A549 (cell line): ENCODE measurements around the gene NETO2. TPM values are rescaled to one million over a fixed set of nuclear protein-coding genes. Genes with fewer than 3 reads are reported as not detected.

ENCODE experiments used
- ATAC-seq, 2 experiments: fragments of 200-7000 bp in 1 of 2; fragments of >200 bp in 1 of 2; cut with Nextera tagmentation in 1 of 2; cut with Tn5 transposase in 1 of 2; 3 replicates each; pipeline versions ENCODE4 v1.8.0 to v1.9.1; 2018 to 2020; ENCODE audit warnings: mild to moderate bottlenecking in 1 of 2, moderate library complexity in 1 of 2
- CTCF ChIA-PET: fragments of 300-600 bp; sonication (Branson Sonifier 250); formaldehyde crosslinking; extraction: SDS; loops from one replicate; lab custom pipeline; 2021; ENCODE audit warnings: antibody characterized with exemption, inconsistent platforms; lab: Yijun Ruan, JAX
- POLR2A ChIA-PET: fragments of 350-600 bp; formaldehyde crosslinking; extraction: SDS; loops from one replicate; lab custom pipeline; 2021; ENCODE audit warnings: antibody characterized with exemption, inconsistent platforms; lab: Yijun Ruan, JAX
- DNase-seq, 2 experiments: peaks; one replicate each; pipeline versions ENCODE4 v3.0.0 to v3.0.0-alpha.2; 2011 to 2016; ENCODE audit warnings: low read depth in 1 of 2, low spot score in 1 of 2
- FAIRE-seq: peaks from 2 replicates; lab custom pipeline; 2011; peaks lifted over from hg19 to GRCh38; lab: Jason Lieb, UNC
- H3K27ac ChIP-seq, 2 experiments: fragments of >200 bp; sonication (Bioruptor Twin); formaldehyde crosslinking; 3 replicates each; pipeline ENCODE4 v1.5.1; 2016 to 2017
- H3K4me1 ChIP-seq: fragments of >200 bp; sonication (Bioruptor Twin); formaldehyde crosslinking; 3 replicates; pipeline ENCODE4 v1.6.1; 2016
- H3K4me2 ChIP-seq: fragments of >200 bp; sonication (Bioruptor Twin); formaldehyde crosslinking; 3 replicates; pipeline ENCODE4 v1.6.1; 2016
- H3K4me3 ChIP-seq: fragments of >200 bp; sonication (Bioruptor Twin); formaldehyde crosslinking; 3 replicates; pipeline ENCODE4 v1.5.1; 2016
- H3K9me3 ChIP-seq: fragments of >200 bp; sonication (Bioruptor Twin); formaldehyde crosslinking; 3 replicates; pipeline ENCODE4 v1.6.1; 2016
- CBX8 ChIP-seq: fragments of 200-600 bp; sonication (generic); IDR thresholded peaks from 2 replicates; pipeline ENCODE4 v1.6.1; 2016
- CEBPB ChIP-seq, 2 experiments: fragments of >200 bp in 1 of 2; sonication (Bioruptor Twin) in 1 of 2; formaldehyde crosslinking in 1 of 2; IDR thresholded peaks; 2 replicates each; pipeline ENCODE4 v1.6.1; 2012 to 2016
- EP300 ChIP-seq, 2 experiments: fragments of >200 bp; sonication (Bioruptor Twin); formaldehyde crosslinking; IDR thresholded peaks; 2 replicates in 1 of 2; 3 replicates in 1 of 2; pipeline ENCODE4 v1.6.1; 2016 to 2017
- FOSL2 ChIP-seq, 2 experiments: fragments of 450-650 bp in 1 of 2; fragments of >200 bp in 1 of 2; sonication (Bioruptor Twin) in 1 of 2; formaldehyde crosslinking; IDR thresholded peaks; 2 replicates each; pipeline versions ENCODE4 v1.5.0 to v1.6.1; 2016 to 2020; ENCODE audit warnings: mild to moderate bottlenecking in 1 of 2, moderate library complexity in 1 of 2
- GATA3 ChIP-seq: IDR thresholded peaks from 2 replicates; pipeline ENCODE4 v1.6.1; 2012; ENCODE audit warnings: borderline replicate concordance
- HDAC2 ChIP-seq: fragments of 200-600 bp; sonication (generic); IDR thresholded peaks from 2 replicates; pipeline ENCODE4 v1.6.1; 2016
- HEYL ChIP-seq: fragments of 250-450 bp; sonication (Bioruptor Pico); IDR thresholded peaks from 2 replicates; pipeline ENCODE4 v1.8.0; 2021; ENCODE audit warnings: mild to moderate bottlenecking, moderate library complexity
- HOXB5 ChIP-seq: fragments of 250-450 bp; sonication (Bioruptor Pico); IDR thresholded peaks from 2 replicates; pipeline ENCODE4 v1.5.0; 2020; ENCODE audit warnings: mild to moderate bottlenecking, moderate library complexity
- JUN ChIP-seq, 2 experiments: fragments of >200 bp; sonication (Bioruptor Twin); formaldehyde crosslinking; IDR thresholded peaks; 2 replicates in 1 of 2; 3 replicates in 1 of 2; pipeline ENCODE4 v1.6.1; 2016 to 2017
- JUNB ChIP-seq: fragments of >200 bp; sonication (Bioruptor Twin); formaldehyde crosslinking; IDR thresholded peaks from 2 replicates; pipeline ENCODE4 v1.6.1; 2016
- MAFK ChIP-seq: fragments of 450-650 bp; IDR thresholded peaks from 2 replicates; pipeline ENCODE4 v1.6.1; 2014; ENCODE audit not compliant: partially characterized antibody
- MAZ ChIP-seq: fragments of 150-350 bp; IDR thresholded peaks from 2 replicates; pipeline ENCODE4 v1.6.1; 2014; ENCODE audit warnings: antibody characterized with exemption, low read depth, low read length, borderline replicate concordance
- NFE2L2 ChIP-seq: fragments of 150-350 bp; conservative IDR thresholded peaks from 2 replicates; pipeline ENCODE4 v1.6.1; 2014; ENCODE audit warnings: low read length
- NR3C1 ChIP-seq: fragments of >200 bp; sonication (Bioruptor Twin); formaldehyde crosslinking; IDR thresholded peaks from 3 replicates; pipeline ENCODE4 v1.6.1; 2017
- PHF8 ChIP-seq: fragments of 200-600 bp; sonication (generic); IDR thresholded peaks from 2 replicates; pipeline ENCODE4 v1.6.1; 2016; ENCODE audit warnings: low read depth, mild to moderate bottlenecking, antibody characterized with exemption, moderate library complexity, borderline replicate concordance
- RFX5 ChIP-seq: fragments of 450-650 bp; IDR thresholded peaks from 2 replicates; pipeline ENCODE4 v1.7.1; 2014; ENCODE audit warnings: antibody characterized with exemption, mild to moderate bottlenecking, moderate library complexity
- SREBF2 ChIP-seq: fragments of 450-650 bp; IDR thresholded peaks from 2 replicates; pipeline ENCODE4 v1.6.1; 2014; ENCODE audit warnings: mild to moderate bottlenecking, moderate library complexity
- TP53 ChIP-seq: fragments of 250-450 bp; sonication (Bioruptor Pico); IDR thresholded peaks from 2 replicates; pipeline ENCODE4 v1.5.0; 2021; ENCODE audit warnings: mild to moderate bottlenecking, moderate library complexity
- ZC3H11A ChIP-seq: fragments of 450-650 bp; IDR thresholded peaks from 2 replicates; pipeline ENCODE4 v1.6.1; 2014; ENCODE audit warnings: antibody characterized with exemption, mild to moderate bottlenecking
- ZFP36 ChIP-seq: fragments of 450-650 bp; IDR thresholded peaks from 2 replicates; pipeline ENCODE4 v1.6.1; 2014; ENCODE audit warnings: borderline replicate concordance; ENCODE audit not compliant: partially characterized antibody
- WGBS: methylation state at CpG from one replicate; pipeline ENCODE4 v1.1.6; 2017; ENCODE audit errors: missing lambda C conversion rate; 5-methylcytosine and 5-hydroxymethylcytosine counted together
- polyA plus RNA-seq, 4 experiments: library from polyadenylated mRNA; depleted of rRNA in 3 of 4; stranded (reverse); fragments of >200 nt; fragmentation: RNase III in 1 of 4; extraction: RNeasy Plus Mini Kit Qiagen cat#74134 plus additional on column Dnase treatment in 1 of 4; gene quantifications; 2 replicates in 3 of 4; 3 replicates in 1 of 4; pipeline ENCODE4 v1.2.3, GENCODE V29; 2011 to 2017
- TF ChIP-seq, protein P1 (sequence below): fragments of 250-450 bp; sonication (Bioruptor Pico); IDR thresholded peaks from 2 replicates; pipeline ENCODE4 v1.5.0; 2020; ENCODE audit warnings: low read depth, mild to moderate bottlenecking, moderate library complexity
- TF ChIP-seq, protein P2 (sequence below): fragments of 150-350 bp; IDR thresholded peaks from 2 replicates; pipeline ENCODE4 v1.6.1; 2014; ENCODE audit warnings: low read depth, mild to moderate bottlenecking, low read length
- TF ChIP-seq, protein P3 (sequence below): IDR thresholded peaks from 2 replicates; pipeline ENCODE4 v1.6.1; 2012
- TF ChIP-seq, protein P4 (sequence below): fragments of 450-650 bp; IDR thresholded peaks from 2 replicates; pipeline ENCODE4 v1.6.1; 2014; ENCODE audit warnings: antibody characterized with exemption
- TF ChIP-seq, protein P5 (sequence below): fragments of >200 bp; sonication (Bioruptor Twin); formaldehyde crosslinking; IDR thresholded peaks from 2 replicates; pipeline ENCODE4 v1.6.1; 2016

NETO2 gene
- polyA plus RNA-seq, 2 of the 4 experiments (the other 2 are of a cell fraction), result 65.2 to 139 TPM

DNA sequence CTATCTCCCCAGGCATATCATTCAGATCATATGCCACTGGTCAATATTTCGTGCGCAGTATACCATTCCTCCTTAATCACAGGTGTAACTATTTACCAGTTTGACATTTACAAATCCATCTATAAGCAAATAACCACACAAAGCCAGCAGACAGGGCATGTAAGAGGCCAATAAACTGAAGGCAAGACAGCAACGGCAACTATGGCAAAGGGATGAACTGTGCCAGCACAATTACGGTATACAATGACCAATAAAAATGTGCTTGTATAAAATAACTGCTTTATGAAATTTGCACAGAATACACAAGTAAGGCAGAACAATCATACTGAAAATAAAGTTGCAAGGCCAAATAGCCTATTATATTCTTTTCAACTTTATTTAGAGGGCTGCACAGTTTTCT is 9.2 kb downstream of the NETO2 start (continued):
- TF ChIP-seq SREBF2, result no peak
- TF ChIP-seq, all 56 proteins: peak for 0

DNA sequence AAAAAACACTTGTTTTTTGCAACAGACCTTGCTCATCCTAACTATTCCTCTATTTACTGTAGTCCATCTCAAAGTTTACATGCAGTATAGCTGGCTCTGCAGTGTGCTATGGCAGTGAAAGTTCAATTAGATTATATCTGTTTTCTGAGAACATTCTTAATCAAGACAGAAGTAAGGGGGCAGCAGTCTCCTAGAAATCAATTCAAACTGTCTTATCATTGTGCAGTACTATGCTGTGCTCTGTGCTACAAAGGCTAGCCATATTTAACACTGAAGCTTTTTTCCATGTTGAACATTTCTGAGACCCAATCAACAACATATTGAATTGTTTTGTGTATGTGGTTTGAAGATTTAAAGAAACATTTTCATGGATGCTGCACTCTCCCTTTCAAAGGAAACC is 11.4 kb downstream of the NETO2 start:
- POLR2A ChIA-PET, result no interaction called here
- FAIRE-seq, result no peak
- Histone ChIP-seq H3K9me3 (no peaks in the 10 kb centered on the region), H3K4me3 (no peak overlapping the region), H3K4me2 (no peak overlapping the region), H3K4me1 (peaks cover 18% of the 10 kb centered on the region), H3K27ac (no peak overlapping the region)
- ATAC-seq, result peak in 1 of 2 experiments; percentile 47; a peak in 3 of 6 replicates
- TF ChIP-seq RFX5 (no peak), ZC3H11A (no peak), CEBPB (IDR thresholded peaks at IDR 0.05) (no peak), HDAC2 (no peak), SREBF2 (no peak), PHF8 (no peak), NR3C1 (no peak), EP300 (IDR thresholded peaks at IDR 0.05) (no peak), HEYL (CRISPR knock-in tag) (no peak), ZFP36 (no peak), JUNB (no peak), FOSL2 (IDR thresholded peaks at IDR 0.05) (no peak), FOSL2 (CRISPR knock-in tag; IDR thresholded peaks at IDR 0.05) (no peak), GATA3 (no peak), NFE2L2 (no peak)
- TF ChIP-seq, protein P1, sequence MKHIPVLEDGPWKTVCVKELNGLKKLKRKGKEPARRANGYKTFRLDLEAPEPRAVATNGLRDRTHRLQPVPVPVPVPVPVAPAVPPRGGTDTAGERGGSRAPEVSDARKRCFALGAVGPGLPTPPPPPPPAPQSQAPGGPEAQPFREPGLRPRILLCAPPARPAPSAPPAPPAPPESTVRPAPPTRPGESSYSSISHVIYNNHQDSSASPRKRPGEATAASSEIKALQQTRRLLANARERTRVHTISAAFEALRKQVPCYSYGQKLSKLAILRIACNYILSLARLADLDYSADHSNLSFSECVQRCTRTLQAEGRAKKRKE (CRISPR knock-in tag), result no peak
- TF ChIP-seq, protein P2, sequence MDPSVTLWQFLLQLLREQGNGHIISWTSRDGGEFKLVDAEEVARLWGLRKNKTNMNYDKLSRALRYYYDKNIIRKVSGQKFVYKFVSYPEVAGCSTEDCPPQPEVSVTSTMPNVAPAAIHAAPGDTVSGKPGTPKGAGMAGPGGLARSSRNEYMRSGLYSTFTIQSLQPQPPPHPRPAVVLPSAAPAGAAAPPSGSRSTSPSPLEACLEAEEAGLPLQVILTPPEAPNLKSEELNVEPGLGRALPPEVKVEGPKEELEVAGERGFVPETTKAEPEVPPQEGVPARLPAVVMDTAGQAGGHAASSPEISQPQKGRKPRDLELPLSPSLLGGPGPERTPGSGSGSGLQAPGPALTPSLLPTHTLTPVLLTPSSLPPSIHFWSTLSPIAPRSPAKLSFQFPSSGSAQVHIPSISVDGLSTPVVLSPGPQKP, result no peak
- TF ChIP-seq, protein P3, sequence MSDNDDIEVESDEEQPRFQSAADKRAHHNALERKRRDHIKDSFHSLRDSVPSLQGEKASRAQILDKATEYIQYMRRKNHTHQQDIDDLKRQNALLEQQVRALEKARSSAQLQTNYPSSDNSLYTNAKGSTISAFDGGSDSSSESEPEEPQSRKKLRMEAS, result no peak
- TF ChIP-seq, protein P4, sequence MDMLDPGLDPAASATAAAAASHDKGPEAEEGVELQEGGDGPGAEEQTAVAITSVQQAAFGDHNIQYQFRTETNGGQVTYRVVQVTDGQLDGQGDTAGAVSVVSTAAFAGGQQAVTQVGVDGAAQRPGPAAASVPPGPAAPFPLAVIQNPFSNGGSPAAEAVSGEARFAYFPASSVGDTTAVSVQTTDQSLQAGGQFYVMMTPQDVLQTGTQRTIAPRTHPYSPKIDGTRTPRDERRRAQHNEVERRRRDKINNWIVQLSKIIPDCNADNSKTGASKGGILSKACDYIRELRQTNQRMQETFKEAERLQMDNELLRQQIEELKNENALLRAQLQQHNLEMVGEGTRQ, result no peak
- TF ChIP-seq, protein P5, sequence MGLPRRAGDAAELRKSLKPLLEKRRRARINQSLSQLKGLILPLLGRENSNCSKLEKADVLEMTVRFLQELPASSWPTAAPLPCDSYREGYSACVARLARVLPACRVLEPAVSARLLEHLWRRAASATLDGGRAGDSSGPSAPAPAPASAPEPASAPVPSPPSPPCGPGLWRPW, result no peak
- no peak for DNase-seq
- CTCF ChIA-PET, result interaction anchor here (1.2 to 3.2 kb wide), 3 partner anchors 9 to 94 kb away, joined by 4 to 33 read pairs (median 8); partner anchors contain the start of gene NETO2

DNA sequence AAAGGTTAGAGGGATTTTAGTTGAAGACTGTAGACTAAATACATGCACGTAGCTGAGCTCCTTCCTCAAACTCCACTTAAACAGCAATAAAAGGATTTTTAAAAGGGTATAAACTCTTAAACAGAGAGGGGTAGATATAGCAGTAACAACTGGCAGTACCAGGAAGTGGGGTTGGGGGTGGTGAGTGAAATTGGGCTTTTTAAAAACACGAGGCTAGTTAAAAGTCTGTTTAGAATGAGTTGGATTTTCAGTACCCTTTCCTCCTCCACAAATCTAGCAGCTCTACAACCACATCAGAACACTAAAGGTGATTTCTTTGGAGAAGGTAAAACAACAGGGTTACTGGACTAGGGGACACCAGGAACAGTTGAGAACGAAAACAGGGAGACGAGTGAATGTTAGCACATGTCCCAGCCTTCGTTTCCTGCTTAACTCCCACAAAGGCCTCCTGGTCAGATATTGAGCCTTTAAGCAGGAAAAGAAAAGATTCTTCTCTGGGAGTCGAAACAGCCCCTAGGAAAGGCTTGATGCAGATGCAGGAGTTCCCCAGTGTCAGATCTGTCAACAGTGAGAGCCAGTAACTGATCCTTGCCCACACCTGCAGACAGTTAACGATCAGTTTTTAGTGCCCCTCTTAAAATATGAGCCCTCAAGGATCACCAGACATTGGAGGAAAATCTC is 13.8 kb downstream of the NETO2 start:
- Histone ChIP-seq H3K4me2 (no peak overlapping the region), H3K4me1 (no peaks in the 10 kb centered on the region), H3K9me3 (no peaks in the 10 kb centered on the region), H3K4me3 (no peak overlapping the region), H3K27ac (no peak overlapping the region)
- ATAC-seq, result no peak
- no peak for DNase-seq
- POLR2A ChIA-PET, result no interaction called here
- no peak for FAIRE-seq
- 81% methylated on average over 7 of the region's 7 CpGs for WGBS
- TF ChIP-seq MAZ (no peak), JUN (IDR thresholded peaks at IDR 0.05) (no peak), NFE2L2 (no peak), CBX8 (no peak), RFX5 (no peak), HOXB5 (CRISPR knock-in tag) (no peak), HDAC2 (no peak), PHF8 (no peak), MAFK (no peak), TP53 (CRISPR knock-in tag) (no peak), CEBPB (IDR thresholded peaks at IDR 0.05) (no peak)
- TF ChIP-seq, protein P4, result no peak
- CTCF ChIA-PET, result interaction anchor here (1.5 to 7.2 kb wide), 3 partner anchors 12 to 92 kb away, joined by 5 to 36 read pairs (median 5); partner anchors contain the start of gene NETO2
